Fibroblast of lung (primary cell): ENCODE results near the gene CHCHD6. TPM values are rescaled to one million over a fixed set of nuclear protein-coding genes. Genes with fewer than 3 reads are reported as not detected.

Experiments used
- DNase-seq, 2 donors: peaks; one replicate each; pipeline versions ENCODE4 v3.0.0 to v3.0.0-alpha.2; 2010; ENCODE audit warnings: low read depth in 2 of 2
- H2AFZ ChIP-seq: 2 replicates; pipeline ENCODE4 v1.5.1; 2012; ENCODE audit warnings: low read length, control low read depth, inconsistent platforms
- H3K27ac ChIP-seq: 2 replicates; pipeline ENCODE4 v1.5.1; 2011; ENCODE audit warnings: low read length, control low read depth; ENCODE audit not compliant: insufficient read depth
- H3K27me3 ChIP-seq: 2 replicates; pipeline ENCODE4 v1.5.1; 2011; ENCODE audit warnings: mild to moderate bottlenecking, low read length; ENCODE audit not compliant: control insufficient read depth, insufficient read depth
- H3K36me3 ChIP-seq: 2 replicates; pipeline ENCODE4 v1.5.1; 2011; ENCODE audit warnings: low read length; ENCODE audit not compliant: control insufficient read depth, insufficient read depth
- H3K4me1 ChIP-seq: 2 replicates; pipeline ENCODE4 v1.5.1; 2011; ENCODE audit warnings: low read length; ENCODE audit not compliant: control insufficient read depth, insufficient read depth; ENCODE audit errors: extremely low read depth
- H3K4me2 ChIP-seq: 2 replicates; pipeline ENCODE4 v1.5.1; 2011; ENCODE audit warnings: low read length, control low read depth; ENCODE audit not compliant: insufficient read depth; ENCODE audit errors: extremely low read depth
- H3K4me3 ChIP-seq, 4 experiments: fragments of 200-600 bp in 1 of 4; sonication (generic) in 1 of 4; replicated peaks in 1 of 4; 2 replicates each; pipeline ENCODE4 v1.5.1; 2011 to 2016; ENCODE audit warnings: low read length in 4 of 4, low read depth in 3 of 4, mild to moderate bottlenecking in 3 of 4, control low read depth in 2 of 4, inconsistent platforms in 1 of 4, mixed read lengths in 1 of 4; ENCODE audit not compliant: insufficient read depth in 1 of 4; ENCODE audit errors: control extremely low read depth in 1 of 4
- H3K79me2 ChIP-seq: 2 replicates; pipeline ENCODE4 v1.5.1; 2012; ENCODE audit warnings: mild to moderate bottlenecking, low read length, inconsistent platforms; ENCODE audit not compliant: control insufficient read depth, insufficient read depth
- H3K9ac ChIP-seq: 2 replicates; pipeline ENCODE4 v1.5.1; 2011; ENCODE audit warnings: mild to moderate bottlenecking, low read length, control low read depth; ENCODE audit not compliant: insufficient read depth
- H3K9me3 ChIP-seq: 2 replicates; pipeline ENCODE4 v1.5.1; 2012; ENCODE audit warnings: low read depth, low read length; ENCODE audit not compliant: control insufficient read depth, insufficient read depth
- H4K20me1 ChIP-seq: 2 replicates; pipeline ENCODE4 v1.5.1; 2011; ENCODE audit warnings: low read length; ENCODE audit not compliant: control insufficient read depth, insufficient read depth; ENCODE audit errors: extremely low read depth
- EZH2 ChIP-seq: IDR thresholded peaks from 2 replicates; pipeline ENCODE4 v1.5.1; 2012; ENCODE audit warnings: low read length, control low read depth, mild to moderate bottlenecking; ENCODE audit errors: missing control alignments
- polyA plus RNA-seq, 2 donors: library from polyadenylated mRNA; depleted of rRNA in 1 of 2; stranded (reverse) in 1 of 2; unstranded in 1 of 2; fragments of >200 nt; gene quantifications; 2 replicates each; pipeline ENCODE4 v1.2.1, GENCODE V29; 2011 to 2012; ENCODE audit warnings: missing spikeins in 1 of 2
- total RNA-seq: library from RNA; depleted of rRNA; stranded (reverse); fragments of >200 nt; gene quantifications from 2 replicates; pipeline ENCODE4 v1.2.1, GENCODE V29; 2014
- TF ChIP-seq, protein P1 (sequence below), 2 donors: IDR thresholded peaks in 1 of 2; conservative IDR thresholded peaks in 1 of 2; 1 replicate in 1 of 2; 2 replicates in 1 of 2; pipeline ENCODE4 v1.5.1; 2011 to 2012; ENCODE audit warnings: low read length in 2 of 2, control low read depth in 1 of 2, inconsistent platforms in 1 of 2, low read depth in 1 of 2, mild to moderate bottlenecking in 1 of 2

Gene CHCHD6
- total and polyA plus RNA-seq, 2 donors (not counting 1 experiment from before 2014, with no cell fraction given): 9.5 to 11.1 TPM

- no peaks in the 10 kb centered on the region for H3K79me2 ChIP-seq
- H4K20me1 ChIP-seq: no peaks in the 10 kb centered on the region
- no peak for DNase-seq
- H3K9me3 ChIP-seq: no peaks in the 10 kb centered on the region
- H2AFZ ChIP-seq: no peak overlapping the region
- no peak overlapping the region for H3K4me3 ChIP-seq
- H3K4me2 ChIP-seq: no peak overlapping the region
- H3K9ac ChIP-seq: no peak overlapping the region
- no peak for TF ChIP-seq EZH2
- TF ChIP-seq, protein P1, sequence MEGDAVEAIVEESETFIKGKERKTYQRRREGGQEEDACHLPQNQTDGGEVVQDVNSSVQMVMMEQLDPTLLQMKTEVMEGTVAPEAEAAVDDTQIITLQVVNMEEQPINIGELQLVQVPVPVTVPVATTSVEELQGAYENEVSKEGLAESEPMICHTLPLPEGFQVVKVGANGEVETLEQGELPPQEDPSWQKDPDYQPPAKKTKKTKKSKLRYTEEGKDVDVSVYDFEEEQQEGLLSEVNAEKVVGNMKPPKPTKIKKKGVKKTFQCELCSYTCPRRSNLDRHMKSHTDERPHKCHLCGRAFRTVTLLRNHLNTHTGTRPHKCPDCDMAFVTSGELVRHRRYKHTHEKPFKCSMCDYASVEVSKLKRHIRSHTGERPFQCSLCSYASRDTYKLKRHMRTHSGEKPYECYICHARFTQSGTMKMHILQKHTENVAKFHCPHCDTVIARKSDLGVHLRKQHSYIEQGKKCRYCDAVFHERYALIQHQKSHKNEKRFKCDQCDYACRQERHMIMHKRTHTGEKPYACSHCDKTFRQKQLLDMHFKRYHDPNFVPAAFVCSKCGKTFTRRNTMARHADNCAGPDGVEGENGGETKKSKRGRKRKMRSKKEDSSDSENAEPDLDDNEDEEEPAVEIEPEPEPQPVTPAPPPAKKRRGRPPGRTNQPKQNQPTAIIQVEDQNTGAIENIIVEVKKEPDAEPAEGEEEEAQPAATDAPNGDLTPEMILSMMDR (conservative IDR thresholded peaks at IDR 0.05 in 1 of 2, IDR thresholded peaks at IDR 0.05 in 1 of 2; ENCODE audit: low read depth in 1 of 2, low read length in 2 of 2): no peak
- peaks cover 14% of the 10 kb centered on the region for H3K27me3 ChIP-seq
- no peaks in the 10 kb centered on the region for H3K4me1 ChIP-seq
- no peak overlapping the region for H3K27ac ChIP-seq
- H3K36me3 ChIP-seq: no peaks in the 10 kb centered on the region
These were observed 24.0 kb upstream of the CHCHD6 start for GRCh38 chr3:126679831-126680666.

- H4K20me1 ChIP-seq: no peaks in the 10 kb centered on the region
- H3K36me3 ChIP-seq: no peaks in the 10 kb centered on the region
- no peak overlapping the region for H3K4me2 ChIP-seq
- H3K4me3 ChIP-seq: no peak overlapping the region
- no peak for TF ChIP-seq EZH2
- TF ChIP-seq, protein P1 (conservative IDR thresholded peaks at IDR 0.05 in 1 of 2, IDR thresholded peaks at IDR 0.05 in 1 of 2; ENCODE audit: low read depth in 1 of 2, low read length in 2 of 2): no peak
- H3K79me2 ChIP-seq: no peaks in the 10 kb centered on the region
- no peaks in the 10 kb centered on the region for H3K9me3 ChIP-seq
- no peak for DNase-seq
- H3K27me3 ChIP-seq: peaks cover 14% of the 10 kb centered on the region
- H3K9ac ChIP-seq: no peak overlapping the region
- H2AFZ ChIP-seq: no peak overlapping the region
- no peak overlapping the region for H3K27ac ChIP-seq
- H3K4me1 ChIP-seq: no peaks in the 10 kb centered on the region
These were observed 23.4 kb upstream of the CHCHD6 start for GRCh38 chr3:126680667-126681055.

- Histone ChIP-seq H2AFZ (no peak overlapping the region), H3K27ac (no peak overlapping the region), H3K79me2 (no peaks in the 10 kb centered on the region), H3K27me3 (peaks cover 10% of the 10 kb centered on the region), H3K36me3 (no peaks in the 10 kb centered on the region), H3K4me2 (no peak overlapping the region), H3K4me3 (no peak overlapping the region), H4K20me1 (no peaks in the 10 kb centered on the region), H3K4me1 (no peaks in the 10 kb centered on the region), H3K9me3 (no peaks in the 10 kb centered on the region), H3K9ac (no peak overlapping the region)
- TF ChIP-seq, protein P1 (conservative IDR thresholded peaks at IDR 0.05 in 1 of 2, IDR thresholded peaks at IDR 0.05 in 1 of 2; ENCODE audit: low read depth in 1 of 2, low read length in 2 of 2): no peak
- TF ChIP-seq EZH2: no peak
- DNase-seq: no peak
These were observed 22.0 kb upstream of the CHCHD6 start for GRCh38 chr3:126682009-126682408.
